ENCODE data around the gene TENT4B.
"Not testable (repeated sequence)": the region's sequence is repeated elsewhere in the genome, so short reads cannot be mapped to it uniquely, and the experiment has no call there.

TENT4B gene

GRCh38 chr16:50155925-50156324, 2.8 kb downstream of the TENT4B start:
- DNase-seq, result no peak

- no peak for DNase-seq
Observed at GRCh38 chr16:50156590-50156989, 3.5 kb downstream of the TENT4B start.

GRCh38 chr16:50160495-50161164, 7.5 kb downstream of the TENT4B start:
- DNase-seq, result no peak

GRCh38 chr16:50161950-50162349, 8.8 kb downstream of the TENT4B start:
- no peak for DNase-seq

GRCh38 chr16:50165473-50165872, 12.4 kb downstream of the TENT4B start:
- no peak for DNase-seq

GRCh38 chr16:50166511-50167500, 13.7 kb downstream of the TENT4B start:
- no peak for DNase-seq

GRCh38 chr16:50167556-50167955, 14.4 kb downstream of the TENT4B start:
- no peak for DNase-seq

GRCh38 chr16:50169555-50170096, 16.5 kb downstream of the TENT4B start:
- no peak for DNase-seq

- DNase-seq, result not testable (repeated sequence)
Observed at GRCh38 chr16:50171773-50172172, 18.7 kb downstream of the TENT4B start.

- DNase-seq, result no peak
Observed at GRCh38 chr16:50172195-50172922, 19.3 kb downstream of the TENT4B start.

- DNase-seq, result no peak
Observed at GRCh38 chr16:50173316-50173715, 20.2 kb downstream of the TENT4B start.

GRCh38 chr16:50178491-50178941, 25.4 kb downstream of the TENT4B start:
- DNase-seq, result no peak

- DNase-seq, result no peak
Observed at GRCh38 chr16:50182441-50182840, 29.3 kb downstream of the TENT4B start.

- DNase-seq, result no peak
Observed at GRCh38 chr16:50183316-50183715, 30.2 kb downstream of the TENT4B start.

- no peak for DNase-seq
Observed at GRCh38 chr16:50185005-50185505, 31.9 kb downstream of the TENT4B start.

- DNase-seq, result no peak
Observed at GRCh38 chr16:50188619-50189136, 35.6 kb downstream of the TENT4B start.

GRCh38 chr16:50190292-50190691, 37.2 kb downstream of the TENT4B start:
- DNase-seq, result no peak

GRCh38 chr16:50192386-50193050, 39.4 kb downstream of the TENT4B start:
- no peak for DNase-seq

- DNase-seq, result no peak
Observed at GRCh38 chr16:50193594-50193993, 40.5 kb downstream of the TENT4B start.

GRCh38 chr16:50195276-50195675, 42.2 kb downstream of the TENT4B start:
- DNase-seq, result no peak

GRCh38 chr16:50195756-50196155, 42.6 kb downstream of the TENT4B start:
- no peak for DNase-seq

GRCh38 chr16:50197582-50197981, 44.5 kb downstream of the TENT4B start:
- no peak for DNase-seq

All from activated naive CD4-positive, alpha-beta T cell (primary cell).